ENCODE measurements around the gene C1QTNF8. TPM values are rescaled to one million over a fixed set of nuclear protein-coding genes. Genes with fewer than 3 reads are reported as not detected.
"Not testable (repeated sequence)": the region's sequence is repeated elsewhere in the genome, so short reads cannot be mapped to it uniquely, and the experiment has no call there.

C1QTNF8 gene
- polyA plus RNA-seq, 3 donors = 0.06 TPM; not detected in 2

DNA sequence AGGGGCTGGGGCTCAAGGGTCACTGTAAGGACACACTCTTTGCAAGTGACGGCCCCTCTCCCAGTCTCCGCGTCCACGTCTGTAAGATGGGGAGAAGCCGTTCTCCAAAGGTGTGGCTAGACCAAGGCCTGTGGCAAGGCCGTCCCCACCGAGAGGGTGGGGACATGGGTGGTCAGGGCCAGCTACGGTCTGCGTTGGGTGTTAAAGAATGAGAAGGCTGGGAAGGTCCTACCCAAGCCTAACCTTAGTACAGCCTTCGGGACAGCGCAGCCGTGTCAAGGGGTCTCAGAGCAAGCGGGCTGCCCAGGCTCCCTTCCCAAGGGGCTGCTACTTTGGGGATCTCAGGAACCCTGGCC, 1.9 kb downstream of the C1QTNF8 start:
- no peak for DNase-seq

DNA sequence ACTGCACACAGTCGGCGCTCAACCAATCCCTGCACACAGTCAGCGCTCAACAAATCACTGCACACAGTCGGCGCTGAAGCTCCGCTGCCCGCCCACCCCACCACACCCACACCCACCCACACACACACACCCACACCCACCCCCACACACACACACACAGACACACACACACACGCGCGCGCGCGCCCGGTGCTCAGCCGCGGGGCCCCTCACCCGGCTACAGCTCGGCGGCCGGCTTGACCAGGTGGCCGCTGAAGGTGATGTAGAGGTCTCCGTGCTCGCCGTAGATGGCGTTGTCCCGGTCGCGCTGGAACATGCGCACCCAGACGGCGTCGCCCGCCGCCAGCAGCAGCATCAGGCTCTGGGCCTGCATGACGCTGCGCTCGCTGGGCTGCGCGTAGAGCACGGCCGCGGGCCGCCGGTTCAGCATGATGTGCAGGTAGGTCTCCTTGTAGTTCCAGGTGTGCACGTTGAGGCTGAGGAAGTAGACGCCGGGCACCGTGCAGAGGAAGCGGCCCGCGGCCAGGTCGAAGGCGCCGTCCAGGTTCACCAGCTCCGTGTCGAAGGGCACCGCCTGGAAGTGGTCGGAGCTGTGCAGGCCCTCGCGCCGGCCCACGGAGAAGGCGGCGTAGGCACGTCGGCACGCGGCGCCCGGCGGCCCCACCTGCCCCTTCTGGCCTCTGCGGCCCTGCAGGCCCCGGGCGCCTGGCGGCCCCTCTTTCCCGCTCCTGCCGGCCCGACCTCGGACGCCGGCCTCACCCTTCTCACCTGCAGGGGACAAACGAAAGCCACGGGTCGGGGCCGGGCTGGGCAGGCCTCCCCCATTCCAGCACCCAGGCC, 2.5 kb downstream of the C1QTNF8 start:
- no peak for DNase-seq

DNA sequence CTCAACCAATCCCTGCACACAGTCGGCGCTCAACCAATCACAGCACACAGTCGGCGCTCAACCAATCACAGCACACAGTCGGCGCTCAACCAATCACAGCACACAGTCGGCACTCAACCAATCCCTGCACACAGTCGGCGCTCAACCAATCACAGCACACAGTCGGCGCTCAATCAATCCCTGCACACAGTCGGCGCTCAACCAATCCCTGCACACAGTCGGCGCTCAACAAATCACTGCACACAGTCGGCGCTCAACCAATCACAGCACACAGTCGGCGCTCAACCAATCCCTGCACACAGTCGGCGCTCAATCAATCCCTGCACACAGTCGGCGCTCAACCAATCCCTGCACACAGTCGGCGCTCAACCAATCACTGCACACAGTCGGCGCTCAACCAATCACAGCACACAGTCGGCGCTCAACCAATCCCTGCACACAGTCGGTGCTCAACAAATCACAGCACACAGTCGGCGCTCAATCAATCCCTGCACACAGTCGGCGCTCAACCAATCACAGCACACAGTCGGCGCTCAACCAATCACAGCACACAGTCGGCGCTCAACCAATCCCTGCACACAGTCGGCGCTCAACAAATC, 3.3 kb downstream of the C1QTNF8 start:
- DNase-seq = not testable (repeated sequence)

DNA sequence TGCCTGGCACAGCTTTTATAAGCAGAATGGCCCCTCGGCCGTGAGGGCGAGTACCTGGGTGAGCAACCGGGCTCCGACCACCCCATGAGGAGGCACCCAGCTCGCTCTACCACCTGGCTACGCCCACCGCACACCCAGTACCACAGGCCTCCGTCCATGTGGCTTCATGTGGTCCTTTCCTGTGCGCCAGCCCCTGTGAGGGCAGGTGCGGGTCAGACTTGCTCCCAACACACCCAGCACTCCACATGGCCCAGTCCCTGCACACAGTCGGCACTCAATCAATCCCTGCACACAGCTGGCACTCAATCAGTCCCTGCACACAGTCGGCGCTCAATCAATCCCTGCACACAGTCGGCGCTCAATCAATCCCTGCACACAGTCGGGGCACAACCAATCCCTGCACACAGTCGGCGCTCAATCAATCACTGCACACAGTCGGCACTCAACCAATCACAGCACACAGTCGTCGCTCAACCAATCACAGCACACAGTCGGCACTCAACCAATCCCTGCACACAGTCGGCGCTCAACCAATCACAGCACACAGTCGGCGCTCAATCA, 4.0 kb downstream of the C1QTNF8 start:
- no peak for DNase-seq

DNA sequence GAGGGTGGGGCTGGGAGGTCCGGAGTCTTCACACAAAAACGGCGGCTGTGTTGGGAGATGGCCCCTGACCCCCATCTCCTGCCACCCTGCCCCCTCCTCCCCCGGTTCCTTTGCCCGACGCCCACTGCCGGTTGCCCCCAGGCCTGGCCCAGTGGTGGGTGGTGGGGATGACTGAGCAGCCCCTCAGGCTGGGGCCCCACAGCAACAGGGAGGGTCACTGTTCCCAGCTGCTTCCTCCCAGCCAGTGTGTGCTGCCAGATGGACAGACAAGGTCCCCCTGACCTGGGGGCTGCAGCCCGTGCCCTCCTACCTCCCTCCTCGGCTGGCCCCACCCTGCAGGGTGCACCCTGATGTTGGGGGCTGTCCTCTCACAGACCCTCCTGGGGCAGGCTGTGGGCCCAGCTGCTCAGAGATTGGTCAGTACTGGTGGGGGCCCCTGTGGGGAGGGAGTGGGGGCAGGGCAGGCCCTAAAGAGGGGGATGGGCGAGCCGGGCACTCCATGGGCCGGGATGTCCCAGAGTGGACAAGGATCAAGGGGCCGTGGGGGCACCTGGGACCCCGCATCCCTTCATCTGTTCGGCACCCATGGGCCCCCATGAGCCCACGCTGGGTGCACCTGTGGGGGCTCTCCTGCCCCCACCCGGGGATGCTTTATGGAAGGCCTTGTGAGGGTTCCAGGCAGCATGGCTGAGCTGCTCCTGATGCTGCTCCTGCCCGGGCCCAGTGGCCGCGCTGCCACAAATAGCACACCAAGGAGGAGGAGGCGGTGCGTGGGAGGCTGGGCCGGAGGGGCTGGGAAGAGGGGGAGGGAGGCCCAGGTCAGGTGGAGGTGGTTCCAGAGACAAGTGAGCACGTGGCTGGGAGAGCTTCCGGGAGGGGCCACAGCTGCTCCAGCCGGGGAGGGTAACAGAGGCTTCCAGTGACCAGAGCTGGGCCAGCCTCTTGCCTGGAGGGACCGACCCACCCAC, 5.1 kb downstream of the C1QTNF8 start:
- DNase-seq = peak; percentile 70

DNA sequence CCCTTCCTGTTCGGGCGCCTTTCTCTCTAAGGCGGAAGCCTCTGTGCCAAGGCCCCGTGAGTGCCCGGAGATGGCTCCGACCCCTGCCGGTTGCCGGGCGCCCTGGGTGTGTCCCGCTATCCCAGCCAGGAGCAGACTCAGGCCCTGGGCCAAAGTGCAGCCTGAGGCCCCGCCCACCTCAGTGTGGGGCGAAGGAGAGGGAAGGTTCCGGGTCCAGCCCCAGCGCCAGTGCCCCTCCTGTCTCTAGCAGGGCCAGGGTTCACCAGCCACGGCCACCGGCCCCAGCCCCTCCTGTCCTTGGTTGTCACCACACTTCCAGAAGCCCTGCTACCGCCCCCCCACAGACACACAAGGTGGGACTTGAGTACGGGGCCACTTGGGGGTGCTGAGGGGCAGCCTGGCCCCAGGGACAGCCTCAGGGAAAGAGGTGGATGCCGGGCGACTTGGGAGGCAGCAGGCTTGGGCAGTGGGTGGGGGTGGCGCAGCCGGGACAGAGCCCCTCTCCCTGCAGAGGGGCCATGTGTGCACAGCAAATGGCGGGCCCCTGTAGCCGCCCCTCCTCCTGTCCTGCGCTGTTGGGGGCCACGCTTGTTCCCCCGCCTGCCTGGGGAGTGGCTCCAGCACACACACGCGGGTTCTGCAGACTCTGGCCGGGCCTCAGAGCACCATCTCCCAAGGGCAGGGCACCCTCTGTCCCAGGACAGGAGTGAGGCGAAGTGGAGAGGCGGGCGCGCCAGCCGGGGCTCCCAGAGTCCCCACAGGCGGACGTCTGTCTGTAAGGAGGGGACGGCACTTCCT, 6.0 kb downstream of the C1QTNF8 start:
- DNase-seq = no peak

DNA sequence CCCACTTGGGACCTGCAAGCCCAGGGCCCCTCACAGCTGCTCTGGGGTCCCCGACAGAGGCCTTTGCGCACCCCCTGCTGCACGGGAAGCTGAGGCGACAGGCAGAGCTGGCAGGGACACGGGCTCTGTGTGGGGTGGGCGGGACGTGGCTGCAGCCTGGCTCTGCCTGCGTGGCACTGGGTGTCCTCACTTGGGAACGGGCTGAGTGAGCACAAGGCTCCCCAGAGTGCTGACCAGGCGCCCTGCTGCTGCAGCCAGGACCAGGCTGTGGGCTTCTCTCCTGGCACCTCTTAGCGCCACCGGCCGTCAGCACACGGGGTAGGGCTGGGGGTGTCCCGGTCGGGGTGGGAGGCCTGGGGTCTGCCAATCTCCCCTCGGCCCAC, 6.6 kb downstream of the C1QTNF8 start:
- DNase-seq = no peak

DNA sequence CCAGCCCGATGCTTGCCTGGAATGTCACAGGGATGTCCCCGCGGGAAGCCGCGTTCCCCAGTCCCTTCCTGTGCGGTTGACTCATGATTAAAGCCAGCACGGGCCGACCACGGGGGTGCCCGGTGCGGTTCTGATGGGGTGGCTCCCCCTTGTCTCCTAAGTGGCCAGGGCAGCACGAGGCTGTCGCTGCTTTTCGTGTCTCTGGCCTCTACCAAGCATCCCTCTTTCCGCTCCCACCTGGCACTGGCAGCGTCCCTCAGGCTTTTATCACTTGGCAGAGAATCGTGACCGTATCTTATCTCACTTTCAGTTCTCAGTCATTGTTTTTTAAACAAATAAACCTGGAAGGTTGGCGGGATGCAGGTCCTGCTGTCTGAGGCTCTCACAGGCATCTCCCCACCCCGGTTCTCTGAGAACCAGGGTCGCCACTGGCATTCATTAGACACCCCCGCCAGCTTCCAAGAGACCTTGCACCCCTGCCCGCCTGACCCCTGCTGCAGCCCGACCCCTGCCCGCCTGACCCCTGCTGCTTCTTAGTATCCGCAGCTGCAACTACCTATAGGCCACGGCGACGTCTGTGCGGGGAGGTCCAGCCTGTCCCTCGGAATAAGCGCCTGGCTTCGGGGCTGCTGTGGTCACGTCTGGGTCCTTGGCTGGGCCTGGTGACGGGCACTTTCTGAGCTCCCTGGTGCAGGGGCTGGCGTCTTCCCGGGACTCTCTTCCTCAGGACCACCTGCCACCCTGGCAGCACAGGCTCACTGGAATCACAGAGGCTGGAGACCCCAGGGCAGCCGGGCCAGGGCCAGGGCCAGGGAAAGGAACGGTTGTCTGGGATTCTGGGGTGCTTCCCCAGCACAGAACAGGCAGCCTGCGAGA, 7.5 kb downstream of the C1QTNF8 start:
- no peak for DNase-seq

DNA sequence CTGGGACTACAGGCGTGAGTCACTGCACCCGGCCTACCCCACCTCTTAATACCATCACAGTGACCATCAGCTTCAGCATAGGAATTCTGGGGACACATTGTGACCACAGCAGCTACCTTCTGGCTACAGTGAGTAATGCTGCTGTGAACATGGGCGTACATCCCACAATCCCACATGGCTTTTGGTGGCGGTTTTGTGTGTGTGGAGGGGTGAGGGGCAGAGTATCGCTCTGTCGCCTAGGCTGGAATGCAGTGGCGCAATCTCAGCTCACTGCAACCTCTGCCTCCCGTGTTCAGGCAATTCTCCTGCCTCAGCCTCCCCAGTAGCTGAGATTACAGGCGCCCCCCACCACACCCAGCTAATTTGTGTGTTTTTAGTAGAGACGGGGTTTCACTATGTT, 9.6 kb downstream of the C1QTNF8 start:
- not testable (repeated sequence) for DNase-seq

DNA sequence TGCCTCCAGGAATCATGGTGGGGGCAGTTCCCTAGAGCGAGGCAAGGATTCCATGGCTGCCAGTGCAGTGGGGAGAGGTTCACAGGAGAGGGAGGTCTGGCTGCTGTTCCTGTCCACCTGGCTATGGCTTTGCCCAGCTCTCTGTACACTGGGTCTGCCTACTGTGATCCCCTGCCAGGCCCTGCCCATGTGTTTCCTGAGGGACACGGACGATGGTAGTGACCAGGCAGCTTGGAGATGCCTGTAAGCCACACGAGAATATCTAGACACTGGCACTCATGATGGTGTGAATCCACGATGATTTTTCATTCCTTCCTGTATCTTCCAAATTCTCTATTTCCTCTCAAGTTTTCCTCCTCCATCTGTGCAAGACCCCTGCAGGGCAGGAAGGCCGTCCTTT, 11.1 kb downstream of the C1QTNF8 start:
- no peak for DNase-seq

DNA sequence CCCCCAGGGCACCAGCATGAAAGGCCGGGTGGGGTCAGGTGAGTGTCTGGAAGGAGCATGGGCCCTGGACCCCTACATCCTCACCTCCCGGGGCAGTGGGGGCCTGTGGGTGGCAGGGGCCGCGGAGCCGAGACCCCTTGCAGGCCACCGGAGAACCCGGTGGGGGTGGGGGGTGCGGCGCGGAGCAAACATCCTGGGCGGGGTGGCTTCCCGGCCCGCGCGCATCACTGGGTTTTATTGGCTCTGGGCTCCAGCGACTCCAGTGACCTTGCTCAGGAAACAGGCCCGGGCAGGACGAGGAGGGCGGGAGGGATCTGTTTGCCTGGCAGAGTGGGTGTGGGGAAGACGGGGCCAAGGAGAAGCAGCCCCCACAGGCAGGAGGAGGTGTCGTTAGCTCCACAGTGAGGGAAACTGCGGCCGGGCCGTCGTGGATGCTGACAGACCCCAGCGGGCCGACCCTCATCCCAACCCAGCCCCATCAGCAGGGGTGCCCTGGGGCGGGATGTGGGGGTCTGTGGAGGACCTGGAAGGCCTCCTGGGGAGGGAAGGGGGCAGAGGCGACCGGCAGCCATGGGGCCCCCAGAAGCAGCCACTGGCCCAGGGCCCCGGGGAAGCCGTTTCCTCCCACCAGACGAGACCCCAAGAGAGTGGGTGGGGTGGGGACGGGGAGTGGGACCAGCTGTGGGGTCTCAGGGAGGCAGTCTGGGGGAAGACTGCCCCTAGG, 12.9 kb downstream of the C1QTNF8 start:
- peak; percentile 77 for DNase-seq

DNA sequence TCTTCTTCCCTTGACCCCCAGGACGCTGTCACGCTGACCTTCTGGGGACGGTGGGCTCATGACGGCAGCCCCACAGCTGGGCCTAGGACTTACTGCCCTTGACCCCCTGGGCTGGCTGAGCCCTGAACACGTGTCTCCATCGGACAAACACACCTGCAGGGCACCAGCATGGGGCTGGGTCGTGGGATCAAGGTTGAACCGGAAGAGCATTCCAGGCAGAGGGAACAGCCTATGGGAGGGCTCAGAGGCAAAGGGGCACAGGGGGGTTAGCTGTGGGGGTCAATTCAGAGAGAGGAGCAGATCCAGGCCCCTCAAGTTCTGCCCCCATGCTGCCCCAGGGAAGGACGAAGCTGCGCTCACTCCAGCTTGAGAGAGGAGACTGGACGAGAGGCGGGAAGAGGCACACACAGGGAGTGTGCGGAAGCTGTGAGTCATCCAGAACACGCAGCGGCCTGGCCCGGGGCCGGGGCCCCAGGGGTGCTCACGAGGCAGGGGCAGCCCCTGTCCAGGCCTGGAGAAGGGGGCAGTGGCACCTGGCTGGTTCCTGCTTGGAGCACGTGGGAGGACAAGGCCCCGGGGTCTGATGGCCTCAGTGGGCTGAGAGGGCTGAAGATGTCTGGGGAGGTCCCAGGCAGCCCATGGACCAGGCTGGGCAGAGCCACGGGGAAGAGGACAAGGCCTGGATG, 13.6 kb downstream of the C1QTNF8 start:
- no peak for DNase-seq

DNA sequence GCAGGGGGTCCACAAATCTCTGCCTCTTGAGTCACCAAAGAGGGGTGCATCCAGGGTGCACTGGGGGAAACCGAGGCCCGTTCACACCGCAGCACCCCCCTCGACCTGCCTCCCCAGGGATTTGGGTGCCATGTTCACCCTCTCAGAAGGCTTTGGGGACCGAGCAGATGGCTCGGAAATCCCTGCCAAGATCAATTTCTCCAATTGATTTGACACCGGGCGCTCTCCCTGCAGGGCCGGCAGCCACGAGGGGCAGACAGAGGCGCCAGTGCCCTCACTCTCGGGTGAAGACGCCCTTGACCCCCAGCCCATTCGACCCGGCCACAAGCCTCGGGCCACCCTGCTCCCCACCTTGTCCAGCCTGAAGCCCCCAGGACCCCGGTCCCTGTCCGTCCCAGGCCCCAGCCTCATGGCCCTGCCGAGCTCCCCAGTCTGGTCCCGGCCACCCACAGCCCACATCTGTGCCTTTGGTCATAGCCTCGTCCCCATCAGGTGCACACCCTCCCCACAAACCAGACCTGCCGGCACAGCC, 14.2 kb downstream of the C1QTNF8 start:
- no peak for DNase-seq

DNA sequence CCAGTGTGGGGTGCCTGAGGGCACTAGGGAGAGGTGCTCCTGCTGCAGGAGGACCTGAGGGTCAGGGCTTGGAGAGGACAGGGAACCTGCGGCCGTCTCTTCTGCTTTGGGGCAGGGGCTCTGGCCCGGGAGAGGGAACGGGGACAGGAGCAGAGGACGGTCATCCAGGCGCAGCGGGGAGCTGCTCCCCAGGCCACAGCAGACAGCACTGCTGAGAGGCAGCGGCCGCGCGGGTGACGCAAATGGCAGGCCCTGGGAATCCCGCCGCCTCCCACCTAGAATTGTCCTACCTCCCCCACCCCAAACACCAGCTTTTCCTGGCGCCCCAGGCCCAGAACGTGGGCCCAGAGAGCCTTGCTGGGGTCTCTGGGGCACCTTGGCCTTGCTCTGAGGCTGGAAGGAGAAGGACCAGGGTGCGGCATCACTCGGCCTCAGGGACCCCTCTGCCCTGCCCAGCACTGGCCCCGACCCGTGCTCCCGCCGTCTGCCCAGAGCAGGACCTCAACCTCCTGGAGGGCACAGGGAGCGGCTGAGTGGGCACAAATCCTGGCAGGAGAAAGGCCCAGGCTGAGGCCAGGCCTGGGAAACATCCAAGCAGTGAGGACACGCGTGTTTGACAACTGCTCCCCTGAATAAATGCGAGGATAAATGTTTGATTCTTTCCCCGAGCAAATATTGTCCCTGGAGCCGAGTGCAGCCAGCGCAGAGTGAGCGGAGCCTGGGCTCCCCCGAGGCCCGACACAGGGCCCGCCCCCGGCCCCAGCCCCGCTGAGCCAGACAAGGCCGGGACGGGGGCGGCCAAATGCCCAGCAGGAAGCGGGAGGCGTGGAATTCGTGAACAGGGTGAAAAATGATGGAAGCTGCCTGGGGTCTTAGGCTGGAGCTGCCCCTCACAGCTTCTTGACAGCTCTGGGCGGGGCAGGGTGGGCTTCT, 15.0 kb downstream of the C1QTNF8 start:
- DNase-seq = no peak

DNA sequence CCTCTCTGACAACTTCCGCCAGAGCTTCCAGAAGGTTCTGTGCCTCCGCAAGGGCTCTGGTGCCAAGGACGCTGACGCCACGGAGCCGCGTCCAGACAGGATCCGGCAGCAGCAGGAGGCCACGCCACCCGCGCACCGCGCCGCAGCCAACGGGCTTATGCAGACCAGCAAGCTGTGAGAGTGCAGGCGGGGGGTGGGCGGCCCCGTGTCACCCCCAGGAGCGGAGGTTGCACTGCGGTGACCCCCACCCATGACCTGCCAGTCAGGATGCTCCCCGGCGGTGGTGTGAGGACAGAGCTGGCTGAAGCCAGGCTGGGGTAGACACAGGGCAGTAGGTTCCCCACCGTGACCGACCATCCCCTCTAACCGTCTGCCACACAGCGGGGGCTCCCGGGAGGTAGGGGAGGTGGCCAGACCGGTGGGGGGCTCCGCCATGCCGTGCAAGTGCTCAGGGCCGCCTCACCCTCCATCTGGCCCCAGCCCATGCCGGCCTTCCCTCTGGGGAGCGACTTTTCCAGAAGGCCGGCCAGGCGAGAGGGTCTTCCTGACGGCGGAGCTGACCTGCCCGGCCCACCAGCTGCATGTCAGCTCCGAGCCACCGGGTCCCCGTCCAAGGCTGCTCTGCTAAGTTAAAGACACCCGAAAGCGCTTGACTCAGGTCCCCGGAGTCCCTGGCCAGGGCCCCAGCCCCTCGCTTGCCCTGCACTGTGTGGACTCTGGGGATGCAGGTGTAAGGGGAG, 16.1 kb downstream of the C1QTNF8 start:
- no peak for DNase-seq

DNA sequence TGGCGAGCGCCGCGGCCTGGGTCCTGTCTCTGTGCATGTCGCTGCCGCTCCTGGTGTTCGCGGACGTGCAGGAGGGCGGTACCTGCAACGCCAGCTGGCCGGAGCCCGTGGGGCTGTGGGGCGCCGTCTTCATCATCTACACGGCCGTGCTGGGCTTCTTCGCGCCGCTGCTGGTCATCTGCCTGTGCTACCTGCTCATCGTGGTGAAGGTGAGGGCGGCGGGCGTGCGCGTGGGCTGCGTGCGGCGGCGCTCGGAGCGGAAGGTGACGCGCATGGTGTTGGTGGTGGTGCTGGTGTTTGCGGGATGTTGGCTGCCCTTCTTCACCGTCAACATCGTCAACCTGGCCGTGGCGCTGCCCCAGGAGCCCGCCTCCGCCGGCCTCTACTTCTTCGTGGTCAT, 16.7 kb downstream of the C1QTNF8 start:
- DNase-seq = no peak

DNA sequence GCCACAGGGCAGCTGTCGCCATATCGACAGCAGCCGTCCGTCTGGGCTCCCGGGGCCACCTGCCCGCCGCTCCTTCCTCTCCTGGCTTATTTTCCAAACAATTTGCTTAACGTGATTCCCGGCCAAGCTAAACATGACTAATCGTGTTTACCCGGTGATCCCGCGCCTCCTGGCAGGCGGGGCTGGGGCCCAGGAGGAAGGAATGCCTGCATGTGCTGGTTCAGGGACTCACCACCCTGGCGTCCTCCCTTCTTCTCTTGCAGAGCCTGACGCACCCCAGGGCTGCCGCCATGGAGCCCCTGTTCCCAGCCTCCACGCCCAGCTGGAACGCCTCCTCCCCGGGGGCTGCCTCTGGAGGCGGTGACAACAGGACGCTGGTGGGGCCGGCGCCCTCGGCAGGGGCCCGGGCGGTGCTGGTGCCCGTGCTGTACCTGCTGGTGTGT, 17.4 kb downstream of the C1QTNF8 start:
- DNase-seq = no peak
